Measurements from ENCODE around the gene DPYD.

The DPYD gene

GRCh38 chr1:97907886-97908285, 12.9 kb downstream of the DPYD start:
- no peak for DNase-seq (ENCODE audit: low read depth, low spot score)
- no peak for TF ChIP-seq CTCF (IDR thresholded peaks at IDR 0.05; ENCODE audit: low read depth, low read length)
- in situ Hi-C loops (cut with HindIII; ENCODE audit: low sequenced_read_pairs) = no loop called here
- H3K4me3 ChIP-seq (ENCODE audit: low read depth, low read length) = no peak overlapping the region

- TF ChIP-seq CTCF (IDR thresholded peaks at IDR 0.05; ENCODE audit: low read depth, low read length) = no peak
- DNase-seq (ENCODE audit: low read depth, low spot score) = peak; percentile 93
- H3K4me3 ChIP-seq (ENCODE audit: low read depth, low read length) = no peak overlapping the region
- in situ Hi-C loops (cut with HindIII; ENCODE audit: low sequenced_read_pairs) = no loop called here
These were observed 14.1 kb downstream of the DPYD start for GRCh38 chr1:97906567-97907241.

GRCh38 chr1:97905141-97905940, 15.5 kb downstream of the DPYD start:
- DNase-seq (ENCODE audit: low read depth, low spot score) = no peak
- H3K4me3 ChIP-seq (ENCODE audit: low read depth, low read length) = no peak overlapping the region
- TF ChIP-seq CTCF (IDR thresholded peaks at IDR 0.05; ENCODE audit: low read depth, low read length) = no peak
- in situ Hi-C loops (cut with HindIII; ENCODE audit: low sequenced_read_pairs) = no loop called here

- no peak overlapping the region for H3K4me3 ChIP-seq (ENCODE audit: low read depth, low read length)
- in situ Hi-C loops (cut with HindIII; ENCODE audit: low sequenced_read_pairs) = no loop called here
- no peak for TF ChIP-seq CTCF (IDR thresholded peaks at IDR 0.05; ENCODE audit: low read depth, low read length)
- DNase-seq (ENCODE audit: low read depth, low spot score) = peak; percentile 29
These were observed 16.3 kb downstream of the DPYD start for GRCh38 chr1:97904534-97904933.

GRCh38 chr1:97903626-97904025, 17.2 kb downstream of the DPYD start:
- in situ Hi-C loops (cut with HindIII; ENCODE audit: low sequenced_read_pairs) = no loop called here
- DNase-seq (ENCODE audit: low read depth, low spot score) = peak; percentile 57
- no peak for TF ChIP-seq CTCF (IDR thresholded peaks at IDR 0.05; ENCODE audit: low read depth, low read length)
- no peak overlapping the region for H3K4me3 ChIP-seq (ENCODE audit: low read depth, low read length)

GRCh38 chr1:97902067-97902466, 18.8 kb downstream of the DPYD start:
- DNase-seq (ENCODE audit: low read depth, low spot score) = no peak
- no peak for TF ChIP-seq CTCF (IDR thresholded peaks at IDR 0.05; ENCODE audit: low read depth, low read length)
- in situ Hi-C loops (cut with HindIII; ENCODE audit: low sequenced_read_pairs) = no loop called here

More at GRCh38 chr1:97902067-97902466, 18.8 kb downstream of the DPYD start:
- no peak overlapping the region for H3K4me3 ChIP-seq (ENCODE audit: low read depth, low read length)
